ENCODE measurements around the gene GAL3ST1.
A peak's percentile ranks its signal among the peaks of the same experiment; 100 is the strongest.

Gene GAL3ST1

GRCh38 chr22:30521368-30522156 lies 52.9 kb downstream of the GAL3ST1 start:
- no peak overlapping the region for H4K8ac ChIP-seq (ENCODE audit: low read depth, low read length)
- no peaks in the 10 kb centered on the region for H3K9me3 ChIP-seq (replicated peaks in 1 of 2; ENCODE audit: control insufficient read depth in 2 of 2, insufficient read depth in 1 of 2, low read depth in 1 of 2, low read length in 2 of 2)
- peak overlapping the region; percentile 25 for H3K23ac ChIP-seq (ENCODE audit: low read depth, low read length, poor library complexity)
- no peak overlapping the region for H3K9ac ChIP-seq (ENCODE audit: low read depth, low read length, poor library complexity)
- no peak overlapping the region for H3K18ac ChIP-seq (ENCODE audit: low read length)
- no peak overlapping the region for H3K4me2 ChIP-seq (ENCODE audit: insufficient read depth, low read length, poor library complexity, severe bottlenecking)
- H2AK5ac ChIP-seq (ENCODE audit: low read depth, low read length), result peak overlapping the region; percentile 83
- H3K27me3 ChIP-seq (ENCODE audit: control insufficient read depth in 3 of 3, insufficient read depth in 3 of 3, low read depth in 1 of 3, low read length in 3 of 3), result no peaks in the 10 kb centered on the region
- H3K4me1 ChIP-seq (ENCODE audit: control insufficient read depth in 2 of 2, insufficient read depth in 1 of 2, low read depth in 1 of 2, low read length in 2 of 2), result no peaks in the 10 kb centered on the region
- H4K91ac ChIP-seq (ENCODE audit: low read depth, low read length, poor library complexity), result no peak overlapping the region
- no peak overlapping the region for H3K14ac ChIP-seq (ENCODE audit: low read length)
- peak overlapping the region; percentile 79 for H2BK15ac ChIP-seq (ENCODE audit: low read length)
- no peak overlapping the region for H3K4ac ChIP-seq (ENCODE audit: low read length)
- no peak overlapping the region for H3K4me3 ChIP-seq (ENCODE audit: low read length in 2 of 2)
- no peaks in the 10 kb centered on the region for H3K36me3 ChIP-seq (replicated peaks in 1 of 2; ENCODE audit: control insufficient read depth in 2 of 2, insufficient read depth in 2 of 2, low read length in 2 of 2)
- no peak overlapping the region for H2AFZ ChIP-seq (ENCODE audit: low read length)
- no peak overlapping the region for H2BK12ac ChIP-seq (ENCODE audit: low read length)
- peak overlapping the region; percentile 35 for H2BK5ac ChIP-seq (ENCODE audit: low read length)
- WGBS, 2 donors (ENCODE audit: extremely low coverage in 2 of 2, insufficient read length in 2 of 2, insufficient replicate concordance in 1 of 2), result no CpG with 5 or more reads among the region's 5 CpGs
- DNase-seq (ENCODE audit: low spot score), result no peak
- H2BK120ac ChIP-seq (ENCODE audit: low read depth, low read length), result no peak overlapping the region
- H3K27ac ChIP-seq (replicated peaks; ENCODE audit: low read length), result no peak overlapping the region
- H3K79me1 ChIP-seq (ENCODE audit: low read depth, low read length), result no peaks in the 10 kb centered on the region

- H3K9me3 ChIP-seq (replicated peaks in 1 of 2; ENCODE audit: control insufficient read depth in 2 of 2, insufficient read depth in 1 of 2, low read depth in 1 of 2, low read length in 2 of 2), result peaks cover 2 to 4% of the 10 kb centered on the region in 2 donors
- H2BK12ac ChIP-seq (ENCODE audit: low read length), result no peak overlapping the region
- no peaks in the 10 kb centered on the region for H3K36me3 ChIP-seq (replicated peaks in 1 of 2; ENCODE audit: control insufficient read depth in 2 of 2, insufficient read depth in 2 of 2, low read length in 2 of 2)
- H3K9ac ChIP-seq (ENCODE audit: low read depth, low read length, poor library complexity), result no peak overlapping the region
- H4K91ac ChIP-seq (ENCODE audit: low read depth, low read length, poor library complexity), result no peak overlapping the region
- no peaks in the 10 kb centered on the region for H3K27me3 ChIP-seq (ENCODE audit: control insufficient read depth in 3 of 3, insufficient read depth in 3 of 3, low read depth in 1 of 3, low read length in 3 of 3)
- no peak overlapping the region for H3K4me3 ChIP-seq (ENCODE audit: low read length in 2 of 2)
- H3K4me1 ChIP-seq (ENCODE audit: control insufficient read depth in 2 of 2, insufficient read depth in 1 of 2, low read depth in 1 of 2, low read length in 2 of 2), result no peaks in the 10 kb centered on the region
- no peak overlapping the region for H2AK5ac ChIP-seq (ENCODE audit: low read depth, low read length)
- no CpG with 5 or more reads among the region's 7 CpGs for WGBS, 2 donors (ENCODE audit: extremely low coverage in 2 of 2, insufficient read length in 2 of 2, insufficient replicate concordance in 1 of 2)
- no peak overlapping the region for H2BK15ac ChIP-seq (ENCODE audit: low read length)
- no peak overlapping the region for H3K18ac ChIP-seq (ENCODE audit: low read length)
- H3K79me1 ChIP-seq (ENCODE audit: low read depth, low read length), result no peaks in the 10 kb centered on the region
- no peak overlapping the region for H4K8ac ChIP-seq (ENCODE audit: low read depth, low read length)
- H3K4me2 ChIP-seq (ENCODE audit: insufficient read depth, low read length, poor library complexity, severe bottlenecking), result no peak overlapping the region
- no peak overlapping the region for H3K27ac ChIP-seq (replicated peaks; ENCODE audit: low read length)
- no peak overlapping the region for H2BK5ac ChIP-seq (ENCODE audit: low read length)
- no peak overlapping the region for H2AFZ ChIP-seq (ENCODE audit: low read length)
- no peak overlapping the region for H2BK120ac ChIP-seq (ENCODE audit: low read depth, low read length)
- no peak overlapping the region for H3K4ac ChIP-seq (ENCODE audit: low read length)
- H3K14ac ChIP-seq (ENCODE audit: low read length), result no peak overlapping the region
- H3K23ac ChIP-seq (ENCODE audit: low read depth, low read length, poor library complexity), result no peak overlapping the region
- DNase-seq (ENCODE audit: low spot score), result no peak
These were observed 54.5 kb downstream of the GAL3ST1 start for GRCh38 chr22:30519842-30520425.

GRCh38 chr22:30516731-30517130 lies 57.7 kb downstream of the GAL3ST1 start:
- no peak overlapping the region for H3K9ac ChIP-seq (ENCODE audit: low read depth, low read length, poor library complexity)
- H3K23ac ChIP-seq (ENCODE audit: low read depth, low read length, poor library complexity), result no peak overlapping the region

GRCh38 chr22:30516273-30516672 lies 58.2 kb downstream of the GAL3ST1 start:
- Histone ChIP-seq H4K8ac (ENCODE audit: low read depth, low read length) (no peak overlapping the region), H3K4ac (ENCODE audit: low read length) (no peak overlapping the region), H3K14ac (ENCODE audit: low read length) (no peak overlapping the region), H3K27me3 (ENCODE audit: control insufficient read depth in 3 of 3, insufficient read depth in 3 of 3, low read depth in 1 of 3, low read length in 3 of 3) (no peaks in the 10 kb centered on the region), H3K4me1 (ENCODE audit: control insufficient read depth in 2 of 2, insufficient read depth in 1 of 2, low read depth in 1 of 2, low read length in 2 of 2) (no peaks in the 10 kb centered on the region), H3K9ac (ENCODE audit: low read depth, low read length, poor library complexity) (no peak overlapping the region), H3K4me2 (ENCODE audit: insufficient read depth, low read length, poor library complexity, severe bottlenecking) (no peak overlapping the region), H3K27ac (replicated peaks; ENCODE audit: low read length) (no peak overlapping the region), H3K36me3 (replicated peaks in 1 of 2; ENCODE audit: control insufficient read depth in 2 of 2, insufficient read depth in 2 of 2, low read length in 2 of 2) (peaks cover 0 to 1% of the 10 kb centered on the region in 2 donors), H3K23ac (ENCODE audit: low read depth, low read length, poor library complexity) (no peak overlapping the region), H4K91ac (ENCODE audit: low read depth, low read length, poor library complexity) (no peak overlapping the region), H2AFZ (ENCODE audit: low read length) (no peak overlapping the region), H2BK5ac (ENCODE audit: low read length) (no peak overlapping the region), H3K79me1 (ENCODE audit: low read depth, low read length) (no peaks in the 10 kb centered on the region), H3K9me3 (replicated peaks in 1 of 2; ENCODE audit: control insufficient read depth in 2 of 2, insufficient read depth in 1 of 2, low read depth in 1 of 2, low read length in 2 of 2) (peaks cover 3 to 4% of the 10 kb centered on the region in 2 donors), H3K4me3 (ENCODE audit: low read length in 2 of 2) (no peak overlapping the region), H3K18ac (ENCODE audit: low read length) (no peak overlapping the region), H2BK120ac (ENCODE audit: low read depth, low read length) (no peak overlapping the region), H2BK15ac (ENCODE audit: low read length) (no peak overlapping the region), H2AK5ac (ENCODE audit: low read depth, low read length) (no peak overlapping the region), H2BK12ac (ENCODE audit: low read length) (no peak overlapping the region)
- DNase-seq (ENCODE audit: low spot score), result no peak
- WGBS, 2 donors (ENCODE audit: extremely low coverage in 2 of 2, insufficient read length in 2 of 2, insufficient replicate concordance in 1 of 2), result no CpG with 5 or more reads among the region's 6 CpGs

More at GRCh38 chr22:30516731-30517130, 57.7 kb downstream of the GAL3ST1 start:
- Histone ChIP-seq H3K4me2 (ENCODE audit: insufficient read depth, low read length, poor library complexity, severe bottlenecking) (no peak overlapping the region), H3K27me3 (ENCODE audit: control insufficient read depth in 3 of 3, insufficient read depth in 3 of 3, low read depth in 1 of 3, low read length in 3 of 3) (no peaks in the 10 kb centered on the region), H3K4me1 (ENCODE audit: control insufficient read depth in 2 of 2, insufficient read depth in 1 of 2, low read depth in 1 of 2, low read length in 2 of 2) (no peaks in the 10 kb centered on the region), H3K27ac (replicated peaks; ENCODE audit: low read length) (no peak overlapping the region), H3K18ac (ENCODE audit: low read length) (no peak overlapping the region), H4K8ac (ENCODE audit: low read depth, low read length) (no peak overlapping the region), H2AK5ac (ENCODE audit: low read depth, low read length) (no peak overlapping the region), H4K91ac (ENCODE audit: low read depth, low read length, poor library complexity) (no peak overlapping the region), H3K4me3 (ENCODE audit: low read length in 2 of 2) (no peak overlapping the region), H2BK12ac (ENCODE audit: low read length) (no peak overlapping the region), H2BK5ac (ENCODE audit: low read length) (no peak overlapping the region), H2BK120ac (ENCODE audit: low read depth, low read length) (no peak overlapping the region), H3K36me3 (replicated peaks in 1 of 2; ENCODE audit: control insufficient read depth in 2 of 2, insufficient read depth in 2 of 2, low read length in 2 of 2) (peaks cover 0 to 1% of the 10 kb centered on the region in 2 donors), H3K79me1 (ENCODE audit: low read depth, low read length) (no peaks in the 10 kb centered on the region), H3K14ac (ENCODE audit: low read length) (no peak overlapping the region), H3K9me3 (replicated peaks in 1 of 2; ENCODE audit: control insufficient read depth in 2 of 2, insufficient read depth in 1 of 2, low read depth in 1 of 2, low read length in 2 of 2) (peaks cover 3 to 4% of the 10 kb centered on the region in 2 donors), H2BK15ac (ENCODE audit: low read length) (no peak overlapping the region), H2AFZ (ENCODE audit: low read length) (no peak overlapping the region), H3K4ac (ENCODE audit: low read length) (no peak overlapping the region)
- DNase-seq (ENCODE audit: low spot score), result no peak
- whole genome bisulfite sequencing, 2 donors (ENCODE audit: extremely low coverage in 2 of 2, insufficient read length in 2 of 2, insufficient replicate concordance in 1 of 2), result no CpG with 5 or more reads among the region's 5 CpGs

Data from neuronal stem cell (in vitro differentiated cells).